GM21423 (cell line): ENCODE results near the gene CTNNA2.

Source experiments
- ATAC-seq: cut with Tn5 transposase; IDR thresholded peaks from one replicate; pipeline ENCODE4 v1.9.1; 2021; ENCODE audit warnings: mild to moderate bottlenecking, moderate library complexity; ENCODE audit not compliant: unreplicated experiment

The CTNNA2 gene

GRCh38 chr2:79966882-79967281, 454.0 kb downstream of the CTNNA2 start:
- no peak for ATAC-seq

- ATAC-seq = no peak
Observed at GRCh38 chr2:79971807-79972206, 459.0 kb downstream of the CTNNA2 start.

- ATAC-seq = no peak
Observed at GRCh38 chr2:79972661-79973060, 459.8 kb downstream of the CTNNA2 start.

DNA sequence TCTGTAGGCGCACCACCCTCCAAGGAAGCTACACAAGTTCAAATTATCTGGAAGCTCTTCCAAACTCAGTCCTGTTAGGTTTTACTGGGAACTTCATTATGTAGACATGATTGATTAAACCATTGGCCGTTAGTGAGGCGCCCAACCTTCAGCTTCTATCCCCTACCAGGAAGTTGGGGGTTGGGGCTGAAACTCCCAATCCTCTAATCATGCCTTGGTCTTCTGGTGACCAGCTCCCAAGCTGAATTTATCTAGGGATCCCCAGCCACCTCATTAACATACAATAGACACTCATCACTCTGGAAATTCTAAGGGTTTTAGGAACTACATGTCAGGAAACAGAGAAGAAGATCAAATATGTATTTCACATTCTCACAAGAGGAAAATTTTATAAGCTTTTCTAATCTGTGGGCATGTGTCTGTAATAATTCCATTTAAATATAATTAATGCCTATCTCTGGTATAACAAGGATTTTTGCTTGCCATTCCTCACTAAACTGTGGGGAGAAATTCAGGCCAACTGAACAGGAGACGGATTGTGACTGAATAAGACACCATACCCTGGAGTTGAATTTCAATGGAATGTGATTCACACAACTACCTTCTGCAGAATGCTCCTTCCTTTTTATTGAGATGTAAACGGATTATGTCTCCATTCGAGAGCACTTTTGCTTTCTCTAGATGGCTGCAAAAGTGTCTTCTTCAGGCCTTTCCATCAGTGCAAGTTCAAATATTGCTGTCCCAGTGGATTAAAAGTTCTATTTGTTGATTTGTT, 463.1 kb downstream of the CTNNA2 start:
- ATAC-seq = no peak

- no peak for ATAC-seq
Observed at GRCh38 chr2:79977792-79978191, 464.9 kb downstream of the CTNNA2 start.

GRCh38 chr2:79980116-79980515, 467.3 kb downstream of the CTNNA2 start:
- ATAC-seq = no peak

DNA sequence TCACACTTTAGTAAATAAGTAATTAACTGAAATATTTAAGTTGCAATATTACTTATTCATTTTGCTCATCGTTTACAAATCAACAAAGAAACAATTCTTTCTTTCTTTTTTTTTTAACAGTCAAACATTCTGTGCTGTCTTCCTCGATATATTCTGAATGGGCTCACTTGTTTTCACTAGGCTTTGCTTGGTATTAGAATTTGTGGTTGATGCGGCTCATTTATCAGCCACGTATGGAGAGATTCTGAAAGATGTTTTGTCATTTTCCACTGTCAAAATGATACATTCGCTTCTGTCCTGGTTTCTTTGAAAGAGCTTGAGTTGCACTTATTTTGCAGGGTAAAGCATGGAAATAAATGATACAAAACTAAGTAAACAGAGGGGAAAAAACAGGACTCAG, 468.0 kb downstream of the CTNNA2 start:
- no peak for ATAC-seq

- ATAC-seq = no peak
Observed at GRCh38 chr2:79981316-79981715, 468.5 kb downstream of the CTNNA2 start.

- ATAC-seq = no peak
Observed at GRCh38 chr2:79982445-79982844, 469.6 kb downstream of the CTNNA2 start.

DNA sequence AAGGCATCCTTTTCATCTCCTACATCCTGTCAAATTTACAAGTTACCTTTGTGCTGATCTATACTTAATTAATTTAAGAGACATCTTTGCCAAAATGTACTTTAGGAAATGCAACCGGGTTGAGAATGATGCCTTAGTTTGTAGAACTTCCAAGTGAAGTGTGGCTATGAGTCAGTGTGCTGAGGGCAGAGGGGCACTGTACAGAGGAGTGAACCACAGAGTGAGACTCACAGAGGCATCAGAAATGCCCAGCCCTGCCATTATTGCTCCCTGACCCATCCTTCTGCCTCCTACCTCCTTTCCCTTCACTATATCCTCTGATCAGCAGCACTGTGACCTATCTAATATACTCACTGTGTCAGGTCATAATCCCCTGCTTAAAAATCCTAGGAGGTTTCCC, 471.6 kb downstream of the CTNNA2 start:
- ATAC-seq = no peak

GRCh38 chr2:79985145-79985544, 472.3 kb downstream of the CTNNA2 start:
- ATAC-seq = no peak

DNA sequence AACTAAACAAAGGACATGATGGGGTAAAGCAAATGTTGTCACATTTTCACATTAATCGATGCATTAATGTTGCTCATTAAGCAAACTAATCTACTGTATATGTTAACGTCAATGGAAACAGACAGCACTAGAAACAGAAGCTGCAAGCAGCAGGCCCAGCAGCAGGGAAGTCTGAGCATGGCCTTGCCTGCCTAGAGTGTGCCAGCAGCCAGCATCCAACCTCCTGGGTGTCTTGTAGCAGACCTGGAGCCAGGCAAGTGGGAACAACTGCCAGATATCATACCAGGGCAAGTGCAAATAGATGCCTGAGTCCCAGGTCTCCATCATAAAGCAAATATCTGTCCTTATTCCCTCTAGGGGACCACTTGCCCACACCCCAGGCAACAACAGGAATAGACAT, 472.7 kb downstream of the CTNNA2 start:
- ATAC-seq = no peak

DNA sequence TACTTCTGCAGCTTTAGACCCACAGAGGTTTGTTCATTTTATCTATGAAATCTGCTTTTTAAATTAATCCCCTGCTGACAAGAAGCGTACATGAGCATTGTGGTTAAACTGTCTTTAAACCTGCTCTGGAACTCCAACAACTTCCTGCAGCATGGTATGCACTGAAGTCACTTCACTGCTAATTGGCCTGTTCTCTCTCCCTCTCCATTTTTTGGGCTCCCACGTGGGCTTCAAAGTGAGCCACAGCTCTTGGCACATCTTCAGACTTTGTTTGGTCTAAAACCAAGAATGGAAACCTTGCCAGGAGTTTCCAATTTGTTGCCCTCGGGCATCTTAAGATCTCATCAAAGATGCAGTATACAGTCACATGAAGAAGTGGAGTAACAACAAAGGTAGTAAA, 480.3 kb downstream of the CTNNA2 start:
- ATAC-seq = no peak

GRCh38 chr2:79994161-79994560, 481.3 kb downstream of the CTNNA2 start:
- no peak for ATAC-seq

- ATAC-seq = no peak
Observed at GRCh38 chr2:79994965-79995364, 482.1 kb downstream of the CTNNA2 start.

- ATAC-seq = no peak
Observed at GRCh38 chr2:79996709-79997108, 483.9 kb downstream of the CTNNA2 start.

GRCh38 chr2:80001701-80002101, 488.9 kb downstream of the CTNNA2 start:
- no peak for ATAC-seq

DNA sequence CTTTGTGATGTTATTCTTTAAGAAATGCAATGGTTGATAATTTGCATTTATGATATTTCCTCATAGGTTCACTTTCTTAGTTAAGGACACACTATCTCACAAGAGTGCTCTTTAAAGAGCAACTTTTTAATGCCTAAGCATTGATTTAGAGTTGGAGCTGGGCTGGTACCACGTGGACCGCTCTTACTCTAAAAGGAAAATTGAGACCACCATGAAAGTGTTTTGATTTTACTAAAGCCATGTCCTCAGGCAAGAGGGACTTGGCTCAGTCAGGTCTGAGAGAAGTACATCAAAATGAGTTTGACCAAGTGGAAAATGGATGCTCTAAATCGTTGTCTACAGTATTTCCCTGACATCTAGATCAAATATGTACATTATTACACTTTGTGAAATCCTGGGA, 489.3 kb downstream of the CTNNA2 start:
- no peak for ATAC-seq

DNA sequence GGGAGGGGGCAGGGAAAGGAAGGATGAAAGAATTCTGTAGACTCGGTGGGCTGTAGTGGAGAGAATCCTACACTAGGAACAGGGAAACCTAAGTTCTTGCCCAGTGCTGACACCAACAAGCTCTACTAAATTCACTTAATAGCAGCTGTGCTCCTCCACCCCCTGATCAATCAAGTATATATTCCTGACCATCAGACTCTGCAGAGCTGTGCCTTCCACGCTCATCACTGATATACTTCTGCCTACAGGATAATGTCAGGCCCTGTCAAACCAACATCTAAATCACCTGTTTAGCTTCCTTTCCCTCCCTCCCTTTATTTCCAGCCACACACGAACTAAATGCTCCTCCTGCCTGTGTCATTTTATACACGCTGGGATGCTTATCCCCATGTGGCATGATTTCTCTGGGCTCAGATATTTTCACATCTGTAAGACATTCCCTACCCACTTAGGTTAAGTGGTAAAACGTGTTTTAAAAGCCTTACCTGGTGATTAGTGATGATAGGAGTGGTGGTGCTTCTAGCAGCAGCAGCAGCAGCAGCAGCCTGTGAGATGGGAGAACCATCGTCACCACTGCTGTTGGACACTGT, 489.8 kb downstream of the CTNNA2 start:
- no peak for ATAC-seq

- ATAC-seq = no peak
Observed at GRCh38 chr2:80007777-80008503, 495.1 kb downstream of the CTNNA2 start.

DNA sequence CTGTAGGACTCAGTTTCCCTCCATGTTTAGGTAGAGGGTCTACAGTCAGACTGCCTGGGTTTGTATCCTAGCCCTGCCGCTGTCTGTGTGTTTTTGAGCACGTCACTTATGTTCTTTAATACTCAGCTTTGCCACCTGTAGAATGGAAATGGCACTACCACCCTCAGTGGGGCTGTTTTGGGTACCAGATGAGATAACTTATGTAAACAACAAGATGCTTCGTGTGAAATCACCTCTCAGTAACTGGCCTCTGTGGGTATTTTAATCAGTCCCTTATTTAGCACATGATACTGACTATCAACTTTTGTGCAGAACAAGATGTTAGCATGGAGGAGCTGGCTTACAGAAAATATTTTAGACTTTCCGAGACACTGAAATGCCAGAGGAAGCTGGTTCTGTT, 495.7 kb downstream of the CTNNA2 start:
- ATAC-seq = no peak

- ATAC-seq = no peak
Observed at GRCh38 chr2:80009211-80009610, 496.4 kb downstream of the CTNNA2 start.
